ENCODE results near the gene PKNOX2.

PKNOX2 gene

GRCh38 chr11:125325196-125325595, 160.6 kb downstream of the PKNOX2 start:
- Histone ChIP-seq H3K36me3 (ENCODE audit: control insufficient read depth, low read length) (no peaks in the 10 kb centered on the region), H3K4me1 (ENCODE audit: control insufficient read depth, low read length) (no peaks in the 10 kb centered on the region), H3K27ac (ENCODE audit: low read depth, low read length) (no peak overlapping the region), H3K9me3 (ENCODE audit: control insufficient read depth, insufficient read depth, low read length) (no peaks in the 10 kb centered on the region), H3K4me3 (ENCODE audit: low read length) (no peak overlapping the region), H3K4me2 (ENCODE audit: low read length) (no peak overlapping the region), H3K27me3 (ENCODE audit: control insufficient read depth, low read length) (peaks cover 35% of the 10 kb centered on the region), H3K9me2 (replicated peaks; ENCODE audit: control insufficient read depth, low read length) (no peaks in the 10 kb centered on the region), H3K79me2 (ENCODE audit: control insufficient read depth, low read length) (no peaks in the 10 kb centered on the region), H3F3A (ENCODE audit: control insufficient read depth, insufficient read depth) (no peaks in the 10 kb centered on the region), H4K20me1 (ENCODE audit: control insufficient read depth, insufficient read depth, low read depth, low read length) (no peaks in the 10 kb centered on the region)
- no peak for TF ChIP-seq CTCF (IDR thresholded peaks at IDR 0.05; ENCODE audit: low read depth, low read length, poor library complexity, severe bottlenecking)
- no peak for TF ChIP-seq EZH2phosphoT487 (IDR thresholded peaks at IDR 0.05; ENCODE audit: borderline replicate concordance, low read length)

- Histone ChIP-seq H3K27me3 (ENCODE audit: control insufficient read depth, low read length) (peaks cover 35% of the 10 kb centered on the region), H4K20me1 (ENCODE audit: control insufficient read depth, insufficient read depth, low read depth, low read length) (no peaks in the 10 kb centered on the region), H3K79me2 (ENCODE audit: control insufficient read depth, low read length) (no peaks in the 10 kb centered on the region), H3F3A (ENCODE audit: control insufficient read depth, insufficient read depth) (no peaks in the 10 kb centered on the region), H3K36me3 (ENCODE audit: control insufficient read depth, low read length) (no peaks in the 10 kb centered on the region), H3K4me2 (ENCODE audit: low read length) (no peak overlapping the region), H3K27ac (ENCODE audit: low read depth, low read length) (no peak overlapping the region), H3K9me2 (replicated peaks; ENCODE audit: control insufficient read depth, low read length) (no peaks in the 10 kb centered on the region), H3K9me3 (ENCODE audit: control insufficient read depth, insufficient read depth, low read length) (no peaks in the 10 kb centered on the region), H3K4me3 (ENCODE audit: low read length) (no peak overlapping the region), H3K4me1 (ENCODE audit: control insufficient read depth, low read length) (no peaks in the 10 kb centered on the region)
- no peak for TF ChIP-seq CTCF (IDR thresholded peaks at IDR 0.05; ENCODE audit: low read depth, low read length, poor library complexity, severe bottlenecking)
- no peak for TF ChIP-seq EZH2phosphoT487 (IDR thresholded peaks at IDR 0.05; ENCODE audit: borderline replicate concordance, low read length)
Measured at GRCh38 chr11:125326126-125326525, 161.6 kb downstream of the PKNOX2 start.

GRCh38 chr11:125327518-125328224, 163.1 kb downstream of the PKNOX2 start:
- no peaks in the 10 kb centered on the region for H4K20me1 ChIP-seq (ENCODE audit: control insufficient read depth, insufficient read depth, low read depth, low read length)
- TF ChIP-seq CTCF (IDR thresholded peaks at IDR 0.05; ENCODE audit: low read depth, low read length, poor library complexity, severe bottlenecking) (no peak), EZH2phosphoT487 (IDR thresholded peaks at IDR 0.05; ENCODE audit: borderline replicate concordance, low read length) (no peak)
- no peak overlapping the region for H3K27ac ChIP-seq (ENCODE audit: low read depth, low read length)
- H3K4me1 ChIP-seq (ENCODE audit: control insufficient read depth, low read length) = no peaks in the 10 kb centered on the region
- peaks cover 32% of the 10 kb centered on the region for H3K27me3 ChIP-seq (ENCODE audit: control insufficient read depth, low read length)
- H3K9me3 ChIP-seq (ENCODE audit: control insufficient read depth, insufficient read depth, low read length) = no peaks in the 10 kb centered on the region
- H3K79me2 ChIP-seq (ENCODE audit: control insufficient read depth, low read length) = no peaks in the 10 kb centered on the region
- no peak overlapping the region for H3K4me2 ChIP-seq (ENCODE audit: low read length)
- no peaks in the 10 kb centered on the region for H3K36me3 ChIP-seq (ENCODE audit: control insufficient read depth, low read length)
- H3K4me3 ChIP-seq (ENCODE audit: low read length) = no peak overlapping the region
- H3K9me2 ChIP-seq (replicated peaks; ENCODE audit: control insufficient read depth, low read length) = no peaks in the 10 kb centered on the region
- no peaks in the 10 kb centered on the region for H3F3A ChIP-seq (ENCODE audit: control insufficient read depth, insufficient read depth)

Measured in DOHH2 (cell line).